Measurements from ENCODE around the gene SH3PXD2A. TPM values are rescaled to one million over a fixed set of nuclear protein-coding genes. Genes with fewer than 3 reads are reported as not detected.
A peak's percentile ranks its signal among the peaks of the same experiment; 100 is the strongest.

Gene SH3PXD2A
- total and polyA plus RNA-seq, 5 donors from 2014 or later, result 0.24 to 15.4 (median 0.47) TPM

DNA sequence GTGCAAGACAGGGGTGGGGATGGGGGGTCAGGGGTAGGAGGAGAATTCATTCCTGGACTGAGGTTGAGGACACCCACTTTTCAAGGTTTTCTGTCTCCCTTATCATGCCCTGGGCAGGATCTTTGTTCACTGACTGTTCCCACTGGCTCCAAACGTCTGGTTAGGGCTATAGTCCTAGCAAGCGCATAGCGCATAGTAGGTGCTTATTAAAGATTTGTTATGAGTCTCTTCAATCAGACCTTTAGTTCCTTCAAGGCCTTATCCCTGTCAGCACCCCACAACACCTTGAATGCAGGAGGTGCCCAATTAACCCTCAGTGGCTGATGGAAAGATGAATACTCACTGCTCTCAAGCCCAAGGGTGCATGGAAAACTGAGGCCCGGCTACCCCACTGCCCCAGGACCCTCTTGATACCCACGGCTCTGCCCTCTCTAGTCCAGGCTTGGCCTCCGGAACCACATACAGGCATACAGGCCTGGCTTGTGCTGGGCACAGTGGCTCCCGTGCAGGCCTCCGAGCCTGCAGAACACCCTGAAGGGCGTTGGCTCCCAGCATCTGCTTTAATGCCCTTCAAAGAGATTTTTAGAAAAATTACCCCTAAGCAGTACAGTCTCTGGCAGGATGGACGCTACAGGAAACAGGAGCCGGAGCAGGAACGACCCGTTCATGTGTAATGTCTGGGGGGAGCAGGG is 177.7 kb downstream of the SH3PXD2A start:
- H3K36me3 Mint-ChIP-seq, result no peaks in the 10 kb centered on the region
- H3K27ac Mint-ChIP-seq, result peak overlapping the region; percentile 74 to 99 (median 98)
- H3K27me3 Mint-ChIP-seq, result no peaks in the 10 kb centered on the region
- peaks cover 0 to 25% (median 10%) of the 10 kb centered on the region in 4 donors for H3K4me1 Mint-ChIP-seq
- H3K27ac ChIP-seq (ENCODE audit: insufficient read depth, low read length, poor library complexity, severe bottlenecking), result peak overlapping the region; percentile 90
- ATAC-seq (ENCODE audit: low read depth in 2 of 2) (no peak), DNase-seq (no peak)
- peaks cover 0 to 2% (median 0%) of the 10 kb centered on the region in 7 donors for H3K9me3 Mint-ChIP-seq
- H3K4me3 Mint-ChIP-seq, result peak overlapping the region; percentile 77 to 92 (median 89)
- H3K4me1 ChIP-seq (ENCODE audit: control insufficient read depth, insufficient read depth, low read length, poor library complexity, severe bottlenecking), result peaks cover 20% of the 10 kb centered on the region
- peak overlapping the region; percentile 75 for H3K4me3 ChIP-seq (ENCODE audit: low read depth, low read length)
- no peaks in the 10 kb centered on the region for H3K9me3 ChIP-seq (ENCODE audit: control insufficient read depth in 2 of 2, low read length in 2 of 2)
- H3K36me3 ChIP-seq (ENCODE audit: control insufficient read depth, insufficient read depth, low read length), result no peaks in the 10 kb centered on the region
- H3K27me3 ChIP-seq (ENCODE audit: control insufficient read depth, insufficient read depth, low read length), result no peaks in the 10 kb centered on the region

DNA sequence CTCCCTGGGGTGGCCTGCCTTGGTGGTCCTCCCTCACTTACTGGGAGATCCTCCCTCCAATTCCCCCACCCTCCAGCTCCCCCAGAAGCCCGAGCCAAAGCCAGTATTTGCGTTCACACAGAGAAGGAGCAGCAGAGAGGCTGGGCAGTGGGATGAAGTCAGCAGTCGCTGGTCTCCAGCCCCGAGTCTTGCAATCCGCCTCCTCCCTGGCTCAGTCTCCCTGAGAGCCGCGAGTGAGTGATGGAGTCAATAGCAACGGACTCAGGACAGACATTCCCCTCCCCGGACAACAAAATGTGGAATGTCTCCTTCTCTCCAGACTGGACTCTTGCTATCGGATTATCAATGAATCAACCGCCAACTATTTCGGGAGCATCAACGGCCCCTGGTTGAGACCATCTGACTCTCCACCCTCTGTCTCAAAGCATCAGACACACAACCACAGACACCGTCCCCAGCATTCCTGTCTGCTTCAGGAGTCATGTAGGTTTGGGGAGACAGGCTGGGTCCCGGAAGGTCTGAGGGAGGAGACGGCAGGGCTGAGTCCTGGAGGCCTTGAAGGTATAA is 178.4 kb downstream of the SH3PXD2A start:
- no peak for ATAC-seq (ENCODE audit: low read depth in 2 of 2)
- Histone ChIP-seq H3K4me1 (ENCODE audit: control insufficient read depth, insufficient read depth, low read length, poor library complexity, severe bottlenecking) (peaks cover 20% of the 10 kb centered on the region), H3K27me3 (ENCODE audit: control insufficient read depth, insufficient read depth, low read length) (no peaks in the 10 kb centered on the region), H3K4me3 (ENCODE audit: low read depth, low read length) (no peak overlapping the region), H3K36me3 (ENCODE audit: control insufficient read depth, insufficient read depth, low read length) (no peaks in the 10 kb centered on the region), H3K27ac (ENCODE audit: insufficient read depth, low read length, poor library complexity, severe bottlenecking) (peak overlapping the region; percentile 90), H3K9me3 (ENCODE audit: control insufficient read depth in 2 of 2, low read length in 2 of 2) (no peaks in the 10 kb centered on the region)
- no peaks in the 10 kb centered on the region for H3K27me3 Mint-ChIP-seq
- peaks cover 0 to 25% (median 10%) of the 10 kb centered on the region in 4 donors for H3K4me1 Mint-ChIP-seq
- H3K9me3 Mint-ChIP-seq, result peaks cover 0 to 2% (median 0%) of the 10 kb centered on the region in 7 donors
- no peaks in the 10 kb centered on the region for H3K36me3 Mint-ChIP-seq
- DNase-seq, result no peak
- H3K27ac Mint-ChIP-seq, result peak overlapping the region; percentile 32 to 99 (median 98)
- H3K4me3 Mint-ChIP-seq, result peak overlapping the region in 3 of 4 donors; percentile 16 to 77 (median 26)

DNA sequence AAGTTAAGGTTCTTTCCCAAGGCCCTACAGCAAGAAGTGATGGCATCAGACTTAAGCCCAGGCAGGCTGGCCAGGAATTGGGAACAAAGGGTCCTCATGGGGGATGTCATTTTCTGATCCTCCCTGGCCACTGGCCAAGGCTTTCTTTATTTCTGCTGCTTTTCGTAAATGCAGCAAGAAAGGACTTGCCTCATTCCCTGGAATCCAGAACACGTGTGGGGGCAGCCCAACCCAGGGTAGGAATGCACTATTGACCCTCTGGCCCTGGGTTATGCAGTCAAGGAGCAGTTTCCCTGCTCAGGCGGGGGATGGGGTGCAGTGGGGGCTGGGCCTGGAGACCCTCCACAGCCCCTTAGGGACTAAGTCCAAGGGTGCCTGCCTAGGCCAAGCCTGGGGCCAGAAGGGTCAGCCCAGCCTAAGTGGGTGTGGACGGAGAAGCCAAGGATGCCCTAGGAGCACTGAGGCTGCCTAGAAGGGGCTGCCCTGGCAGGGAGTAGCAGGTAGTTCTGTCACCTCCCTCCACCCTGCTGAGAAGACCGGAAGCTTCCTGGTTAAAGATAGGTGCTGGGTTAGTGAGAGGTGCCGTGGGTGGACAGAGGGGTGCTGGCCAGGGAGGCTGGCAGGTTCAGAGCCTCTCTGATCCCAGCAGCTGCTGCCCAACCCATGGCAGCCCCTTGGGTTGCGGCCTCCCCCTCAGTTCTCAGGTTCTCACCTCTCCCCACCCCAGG is 179.2 kb downstream of the SH3PXD2A start:
- Histone ChIP-seq H3K4me1 (ENCODE audit: control insufficient read depth, insufficient read depth, low read length, poor library complexity, severe bottlenecking) (peaks cover 20% of the 10 kb centered on the region), H3K4me3 (ENCODE audit: low read depth, low read length) (no peak overlapping the region), H3K36me3 (ENCODE audit: control insufficient read depth, insufficient read depth, low read length) (no peaks in the 10 kb centered on the region), H3K27me3 (ENCODE audit: control insufficient read depth, insufficient read depth, low read length) (no peaks in the 10 kb centered on the region), H3K9me3 (ENCODE audit: control insufficient read depth in 2 of 2, low read length in 2 of 2) (no peaks in the 10 kb centered on the region), H3K27ac (ENCODE audit: insufficient read depth, low read length, poor library complexity, severe bottlenecking) (peak overlapping the region; percentile 6)
- no peak for DNase-seq
- Mint-ChIP-seq H3K4me1 (peaks cover 0 to 25% (median 10%) of the 10 kb centered on the region in 4 donors), H3K4me3 (peak overlapping the region in 1 of 4 donors; percentile 16), H3K9me3 (peaks cover 0 to 2% (median 0%) of the 10 kb centered on the region in 7 donors), H3K27me3 (no peaks in the 10 kb centered on the region), H3K27ac (peak overlapping the region; percentile 14 to 99 (median 98)), H3K36me3 (no peaks in the 10 kb centered on the region)
- ATAC-seq (ENCODE audit: low read depth in 2 of 2), result no peak

DNA sequence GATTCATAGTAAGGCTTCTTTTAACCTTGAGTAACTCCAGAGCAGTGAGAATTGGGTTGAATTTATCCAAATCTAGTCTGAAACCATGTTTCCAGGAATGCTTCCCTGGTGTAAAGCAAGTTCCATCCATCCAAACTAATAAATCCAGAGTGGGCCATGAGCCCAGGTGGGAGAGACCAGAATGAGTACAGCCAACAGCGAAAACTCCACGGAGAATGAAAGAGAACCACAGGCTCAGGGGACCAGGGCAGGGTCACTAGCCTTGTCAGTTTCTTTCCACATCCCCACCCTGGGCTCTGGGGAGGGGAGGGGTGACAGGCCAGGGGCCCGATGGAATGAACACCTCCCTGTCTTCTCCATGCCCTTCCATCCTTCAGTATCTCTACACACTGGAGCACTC is 181.8 kb downstream of the SH3PXD2A start:
- H3K9me3 ChIP-seq (ENCODE audit: control insufficient read depth in 2 of 2, low read length in 2 of 2), result no peaks in the 10 kb centered on the region
- no peaks in the 10 kb centered on the region for H3K27me3 Mint-ChIP-seq
- H3K4me1 Mint-ChIP-seq, result peaks cover 0 to 33% (median 10%) of the 10 kb centered on the region in 4 donors
- H3K4me3 Mint-ChIP-seq, result no peak overlapping the region
- H3K27ac Mint-ChIP-seq, result peak overlapping the region; percentile 43 to 54 (median 53)
- no peak for DNase-seq
- H3K36me3 ChIP-seq (ENCODE audit: control insufficient read depth, insufficient read depth, low read length), result no peaks in the 10 kb centered on the region
- H3K4me1 ChIP-seq (ENCODE audit: control insufficient read depth, insufficient read depth, low read length, poor library complexity, severe bottlenecking), result peaks cover 22% of the 10 kb centered on the region
- H3K27ac ChIP-seq (ENCODE audit: insufficient read depth, low read length, poor library complexity, severe bottlenecking), result no peak overlapping the region
- no peaks in the 10 kb centered on the region for H3K36me3 Mint-ChIP-seq
- ATAC-seq (ENCODE audit: low read depth in 2 of 2), result no peak
- H3K4me3 ChIP-seq (ENCODE audit: low read depth, low read length), result no peak overlapping the region
- H3K27me3 ChIP-seq (ENCODE audit: control insufficient read depth, insufficient read depth, low read length), result no peaks in the 10 kb centered on the region
- H3K9me3 Mint-ChIP-seq, result peaks cover 0 to 2% (median 0%) of the 10 kb centered on the region in 7 donors

DNA sequence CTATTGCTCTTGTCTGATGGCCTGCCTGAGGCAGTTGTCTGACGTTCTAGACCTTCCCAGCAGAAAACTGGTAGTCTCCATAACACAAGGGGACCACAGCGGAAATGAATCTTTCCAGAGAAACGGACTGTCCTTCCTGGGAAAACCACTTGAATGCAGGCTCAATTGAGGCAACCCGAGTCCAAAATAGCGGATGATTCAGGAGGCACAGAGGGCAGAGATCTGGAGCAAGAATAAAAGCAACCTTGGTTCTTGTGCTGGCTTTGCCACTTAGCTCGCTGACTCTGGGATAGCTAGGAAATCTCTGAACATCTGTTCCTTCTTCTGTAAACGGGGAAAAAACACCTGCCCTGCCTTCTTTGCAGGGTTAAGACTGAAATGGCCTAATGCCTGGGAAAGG is 183.0 kb downstream of the SH3PXD2A start:
- peaks cover 14% of the 10 kb centered on the region for H3K4me1 ChIP-seq (ENCODE audit: control insufficient read depth, insufficient read depth, low read length, poor library complexity, severe bottlenecking)
- Mint-ChIP-seq H3K4me3 (no peak overlapping the region), H3K27ac (no peak overlapping the region), H3K27me3 (no peaks in the 10 kb centered on the region), H3K36me3 (no peaks in the 10 kb centered on the region), H3K9me3 (peaks cover 0 to 2% (median 0%) of the 10 kb centered on the region in 7 donors), H3K4me1 (peaks cover 0 to 24% (median 7%) of the 10 kb centered on the region in 4 donors)
- H3K36me3 ChIP-seq (ENCODE audit: control insufficient read depth, insufficient read depth, low read length), result no peaks in the 10 kb centered on the region
- ATAC-seq (ENCODE audit: low read depth in 2 of 2), result no peak
- no peak for DNase-seq
- no peak overlapping the region for H3K4me3 ChIP-seq (ENCODE audit: low read depth, low read length)
- no peak overlapping the region for H3K27ac ChIP-seq (ENCODE audit: insufficient read depth, low read length, poor library complexity, severe bottlenecking)
- no peaks in the 10 kb centered on the region for H3K27me3 ChIP-seq (ENCODE audit: control insufficient read depth, insufficient read depth, low read length)
- H3K9me3 ChIP-seq (ENCODE audit: control insufficient read depth in 2 of 2, low read length in 2 of 2), result no peaks in the 10 kb centered on the region

DNA sequence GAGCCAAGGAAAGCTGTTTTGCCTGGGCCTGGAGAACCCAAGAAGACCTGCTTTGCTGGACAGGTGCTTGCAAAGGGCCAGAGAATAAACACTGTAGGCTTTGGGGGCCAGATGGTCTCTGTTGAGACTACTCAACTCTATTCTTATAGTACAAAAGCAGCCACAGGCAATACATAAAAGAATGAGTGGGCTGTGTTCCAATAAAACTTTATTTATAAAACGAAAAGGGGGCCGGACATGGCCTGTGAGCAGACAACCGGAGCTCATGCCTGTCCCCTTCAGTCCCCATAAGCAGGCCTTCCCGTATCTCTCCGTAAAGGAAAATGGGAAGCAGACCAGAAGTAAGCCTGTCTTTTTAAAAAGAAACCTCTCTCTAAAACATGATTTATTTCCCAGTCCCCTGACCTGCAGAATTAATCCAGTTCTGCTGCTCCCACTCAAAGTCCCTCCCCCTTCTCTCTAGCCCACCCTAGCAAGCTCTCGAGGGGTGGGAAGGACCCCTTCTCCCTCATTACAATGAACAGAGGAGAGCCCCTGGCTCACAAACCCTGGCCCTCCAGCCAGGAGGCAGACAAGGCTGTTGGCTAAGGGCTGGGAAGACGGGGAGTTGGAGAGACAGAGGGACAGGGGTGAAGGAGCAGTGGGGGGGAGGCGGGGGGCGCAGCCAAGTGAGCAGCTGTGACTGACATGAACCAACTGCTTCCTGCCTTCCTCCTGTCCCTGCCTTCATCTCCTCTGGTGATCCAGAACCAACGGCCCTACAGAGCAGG is 184.1 kb downstream of the SH3PXD2A start:
- Histone ChIP-seq H3K9me3 (ENCODE audit: control insufficient read depth in 2 of 2, low read length in 2 of 2) (no peaks in the 10 kb centered on the region), H3K36me3 (ENCODE audit: control insufficient read depth, insufficient read depth, low read length) (no peaks in the 10 kb centered on the region), H3K27ac (ENCODE audit: insufficient read depth, low read length, poor library complexity, severe bottlenecking) (no peak overlapping the region), H3K27me3 (ENCODE audit: control insufficient read depth, insufficient read depth, low read length) (no peaks in the 10 kb centered on the region), H3K4me1 (ENCODE audit: control insufficient read depth, insufficient read depth, low read length, poor library complexity, severe bottlenecking) (peaks cover 9% of the 10 kb centered on the region), H3K4me3 (ENCODE audit: low read depth, low read length) (no peak overlapping the region)
- peaks cover 0 to 17% (median 7%) of the 10 kb centered on the region in 4 donors for H3K4me1 Mint-ChIP-seq
- no peak for ATAC-seq (ENCODE audit: low read depth in 2 of 2)
- no peak for DNase-seq
- peak overlapping the region in 1 of 3 donors; percentile 31 for H3K27ac Mint-ChIP-seq
- H3K4me3 Mint-ChIP-seq, result no peak overlapping the region
- peaks cover 2% of the 10 kb centered on the region for H3K36me3 Mint-ChIP-seq
- no peaks in the 10 kb centered on the region for H3K9me3 Mint-ChIP-seq
- H3K27me3 Mint-ChIP-seq, result no peaks in the 10 kb centered on the region

DNA sequence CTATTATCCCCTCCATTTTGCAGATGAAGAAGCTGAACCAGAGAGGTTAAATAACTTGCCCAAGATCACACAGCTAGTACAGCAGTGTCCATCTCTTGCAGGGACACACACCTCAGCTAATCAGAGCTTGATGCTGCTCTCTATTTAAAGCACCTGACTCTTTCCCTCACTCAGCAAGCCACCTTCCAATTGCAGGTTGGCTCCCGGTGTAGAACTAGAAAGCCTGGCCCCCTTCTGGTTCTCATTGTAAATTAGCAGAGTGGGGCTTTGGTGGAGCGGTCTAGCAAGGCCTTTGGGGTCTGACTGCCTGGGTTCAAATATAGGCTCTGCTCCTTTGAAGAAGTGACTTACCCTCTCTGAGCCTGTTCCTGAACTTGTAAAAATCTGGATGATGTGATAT is 185.4 kb downstream of the SH3PXD2A start:
- Histone ChIP-seq H3K27ac (ENCODE audit: insufficient read depth, low read length, poor library complexity, severe bottlenecking) (no peak overlapping the region), H3K9me3 (ENCODE audit: control insufficient read depth in 2 of 2, low read length in 2 of 2) (no peaks in the 10 kb centered on the region), H3K4me3 (ENCODE audit: low read depth, low read length) (no peak overlapping the region), H3K27me3 (ENCODE audit: control insufficient read depth, insufficient read depth, low read length) (no peaks in the 10 kb centered on the region), H3K4me1 (ENCODE audit: control insufficient read depth, insufficient read depth, low read length, poor library complexity, severe bottlenecking) (peaks cover 9% of the 10 kb centered on the region), H3K36me3 (ENCODE audit: control insufficient read depth, insufficient read depth, low read length) (no peaks in the 10 kb centered on the region)
- ATAC-seq (ENCODE audit: low read depth in 2 of 2) (no peak), DNase-seq (no peak)
- Mint-ChIP-seq H3K9me3 (no peaks in the 10 kb centered on the region), H3K27me3 (no peaks in the 10 kb centered on the region), H3K4me3 (peak overlapping the region in 1 of 4 donors; percentile 48), H3K36me3 (peaks cover 7% of the 10 kb centered on the region), H3K27ac (peak overlapping the region in 2 of 3 donors; percentile 46 to 66), H3K4me1 (peaks cover 0 to 19% (median 12%) of the 10 kb centered on the region in 4 donors)
